Calu3 (cell line): ENCODE measurements around the gene SOHLH1. TPM values are rescaled to one million over a fixed set of nuclear protein-coding genes. Genes with fewer than 3 reads are reported as not detected.

Experiments
- BruUV-seq: library from RNA; stranded (reverse); fragments of 400-500 nt; replicated peaks from 2 replicates; lab custom pipeline; 2021; lab: Mats Ljungman, UMichigan
- CTCF ChIA-PET: fragments of 300-600 bp; sonication (Branson Sonifier 250); formaldehyde crosslinking; loops from one replicate; lab custom pipeline; 2022; ENCODE audit warnings: antibody characterized with exemption; lab: Charles Lee
- DNase-seq: peaks from one replicate; pipeline ENCODE4 v3.0.0; 2022
- H3K27ac Mint-ChIP-seq: one replicate; pipeline ENCODE4 v1.8.0; 2022; ENCODE audit warnings: mixed read lengths; ENCODE audit not compliant: unreplicated experiment
- H3K27me3 Mint-ChIP-seq: one replicate; pipeline ENCODE4 v1.8.0; 2022; ENCODE audit warnings: mixed read lengths; ENCODE audit not compliant: unreplicated experiment
- H3K36me3 Mint-ChIP-seq: one replicate; pipeline ENCODE4 v1.8.0; 2022; ENCODE audit warnings: mild to moderate bottlenecking, moderate library complexity, mixed read lengths; ENCODE audit not compliant: insufficient read depth, unreplicated experiment
- H3K4me1 Mint-ChIP-seq: one replicate; pipeline ENCODE4 v1.8.0; 2022; ENCODE audit warnings: mild to moderate bottlenecking, low read depth, mixed read lengths; ENCODE audit not compliant: unreplicated experiment
- H3K4me3 Mint-ChIP-seq: one replicate; pipeline ENCODE4 v1.8.0; 2022; ENCODE audit warnings: mild to moderate bottlenecking, low read depth, moderate library complexity, mixed read lengths; ENCODE audit not compliant: unreplicated experiment
- H3K9me3 Mint-ChIP-seq: one replicate; pipeline ENCODE4 v1.8.0; 2022; ENCODE audit warnings: low read depth, mixed read lengths; ENCODE audit not compliant: unreplicated experiment
- intact Hi-C: fragments of 100-400 bp; cut with micrococcal nuclease; formaldehyde crosslinking; loops from one replicate; pipeline ENCODE4 v1.10.0; 2022; ENCODE audit not compliant: unreplicated experiment
- total RNA-seq: library from RNA; stranded (reverse); gene quantifications from 2 replicates; pipeline ENCODE4 v1.2.3, GENCODE V29; 2022
- TF ChIP-seq, protein P1 (sequence below): fragments of 200-600 bp; IDR thresholded peaks from one replicate; pipeline ENCODE4 v1.8.0; 2022; ENCODE audit warnings: antibody characterized with exemption; ENCODE audit not compliant: unreplicated experiment

The SOHLH1 gene
- total RNA-seq, 1 experiment from 2014 or later = not detected

GRCh38 chr9:135731454-135731853 is 32.2 kb upstream of the SOHLH1 start:
- no peaks in the 10 kb centered on the region for H3K36me3 Mint-ChIP-seq
- H3K27me3 Mint-ChIP-seq = peaks cover 90% of the 10 kb centered on the region
- intact Hi-C loops = no loop called here
- DNase-seq = no peak
- BruUV-seq = no TSS peak
- H3K27ac Mint-ChIP-seq = no peak overlapping the region
- TF ChIP-seq, protein P1, sequence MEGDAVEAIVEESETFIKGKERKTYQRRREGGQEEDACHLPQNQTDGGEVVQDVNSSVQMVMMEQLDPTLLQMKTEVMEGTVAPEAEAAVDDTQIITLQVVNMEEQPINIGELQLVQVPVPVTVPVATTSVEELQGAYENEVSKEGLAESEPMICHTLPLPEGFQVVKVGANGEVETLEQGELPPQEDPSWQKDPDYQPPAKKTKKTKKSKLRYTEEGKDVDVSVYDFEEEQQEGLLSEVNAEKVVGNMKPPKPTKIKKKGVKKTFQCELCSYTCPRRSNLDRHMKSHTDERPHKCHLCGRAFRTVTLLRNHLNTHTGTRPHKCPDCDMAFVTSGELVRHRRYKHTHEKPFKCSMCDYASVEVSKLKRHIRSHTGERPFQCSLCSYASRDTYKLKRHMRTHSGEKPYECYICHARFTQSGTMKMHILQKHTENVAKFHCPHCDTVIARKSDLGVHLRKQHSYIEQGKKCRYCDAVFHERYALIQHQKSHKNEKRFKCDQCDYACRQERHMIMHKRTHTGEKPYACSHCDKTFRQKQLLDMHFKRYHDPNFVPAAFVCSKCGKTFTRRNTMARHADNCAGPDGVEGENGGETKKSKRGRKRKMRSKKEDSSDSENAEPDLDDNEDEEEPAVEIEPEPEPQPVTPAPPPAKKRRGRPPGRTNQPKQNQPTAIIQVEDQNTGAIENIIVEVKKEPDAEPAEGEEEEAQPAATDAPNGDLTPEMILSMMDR = no peak
- H3K4me1 Mint-ChIP-seq = peaks cover 16% of the 10 kb centered on the region
- H3K9me3 Mint-ChIP-seq = peaks cover 2% of the 10 kb centered on the region
- no peak overlapping the region for H3K4me3 Mint-ChIP-seq
- CTCF ChIA-PET = no interaction called here

DNA sequence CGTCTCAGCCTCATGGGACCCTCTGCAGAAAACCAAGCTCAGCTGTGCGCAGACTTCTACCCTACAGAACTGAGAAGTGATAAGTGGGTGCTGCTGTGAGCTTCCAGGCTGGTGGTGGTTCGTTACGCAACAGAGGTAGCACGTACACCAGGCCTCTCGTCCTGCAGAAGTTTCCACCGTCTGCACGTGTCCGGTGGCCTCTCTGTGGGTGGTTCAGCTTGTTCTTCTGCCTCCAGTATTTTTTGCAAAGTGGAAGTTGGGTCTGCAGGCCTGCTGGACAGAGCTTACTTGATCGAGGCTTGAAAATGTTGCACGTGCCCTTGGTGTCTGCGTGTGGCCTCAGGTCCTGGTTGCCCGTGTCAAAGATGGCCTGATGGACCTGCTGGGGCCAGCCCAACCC is 30.2 kb upstream of the SOHLH1 start:
- CTCF ChIA-PET = interaction anchor here (0.8 kb wide), 1 partner anchor 9 kb away, joined by 3 read pairs; no protein-coding TSS in a partner anchor
- no TSS peak for BruUV-seq
- no peaks in the 10 kb centered on the region for H3K36me3 Mint-ChIP-seq
- peaks cover 16% of the 10 kb centered on the region for H3K4me1 Mint-ChIP-seq
- intact Hi-C loops = no loop called here
- no peak for DNase-seq
- H3K27me3 Mint-ChIP-seq = peaks cover 83% of the 10 kb centered on the region
- no peak overlapping the region for H3K27ac Mint-ChIP-seq
- TF ChIP-seq, protein P1 = no peak
- H3K4me3 Mint-ChIP-seq = no peak overlapping the region
- H3K9me3 Mint-ChIP-seq = peaks cover 2% of the 10 kb centered on the region

GRCh38 chr9:135728436-135729110 is 29.3 kb upstream of the SOHLH1 start:
- CTCF ChIA-PET = no interaction called here
- Mint-ChIP-seq H3K27ac (no peak overlapping the region), H3K36me3 (no peaks in the 10 kb centered on the region), H3K4me1 (peaks cover 12% of the 10 kb centered on the region), H3K4me3 (no peak overlapping the region), H3K9me3 (peaks cover 2% of the 10 kb centered on the region), H3K27me3 (peaks cover 76% of the 10 kb centered on the region)
- TF ChIP-seq, protein P1 = no peak
- no peak for DNase-seq
- intact Hi-C loops = no loop called here
- no TSS peak for BruUV-seq

- Mint-ChIP-seq H3K27me3 (peaks cover 76% of the 10 kb centered on the region), H3K36me3 (no peaks in the 10 kb centered on the region), H3K4me1 (peaks cover 1% of the 10 kb centered on the region), H3K4me3 (no peak overlapping the region), H3K9me3 (no peaks in the 10 kb centered on the region), H3K27ac (peak overlapping the region; percentile 42)
- no peak for DNase-seq
- intact Hi-C loops = no loop called here
- CTCF ChIA-PET = no interaction called here
- no TSS peak for BruUV-seq
- TF ChIP-seq, protein P1 = no peak
These were observed 28.1 kb upstream of the SOHLH1 start for GRCh38 chr9:135727257-135727875.
